SH-SY5Y (cell line): ENCODE results near the gene S1PR5.

Experiments used
- GATA2 ChIP-seq: IDR thresholded peaks from 2 replicates; pipeline ENCODE4 v1.6.1; 2011; ENCODE audit warnings: mild to moderate bottlenecking, low read depth, low read length
- GATA3 ChIP-seq: IDR thresholded peaks from 2 replicates; pipeline ENCODE4 v1.6.1; 2011; ENCODE audit warnings: low read depth, mild to moderate bottlenecking, low read length, moderate library complexity

GRCh38 chr19:10491472-10492047 lies 25.7 kb downstream of the S1PR5 start:
- TF ChIP-seq GATA3 (no peak), GATA2 (no peak)
